Neural progenitor cell (in vitro differentiated cells): ENCODE data around the gene ALLC. TPM values are rescaled to one million over a fixed set of nuclear protein-coding genes. Genes with fewer than 3 reads are reported as not detected.

Experiments
- DNase-seq: peaks from one replicate; pipeline ENCODE4 v3.0.0-alpha.2; 2016; ENCODE audit warnings: low spot score
- H2AFZ ChIP-seq: fragments of 200-600 bp; sonication (generic); replicated peaks from 2 replicates; pipeline ENCODE4 v1.6.1; 2016; ENCODE audit warnings: antibody characterized with exemption
- H3F3A ChIP-seq: fragments of 200-600 bp; sonication (generic); 2 replicates; pipeline ENCODE4 v1.6.1; 2016; ENCODE audit warnings: antibody characterized with exemption, low read depth
- H3K27ac ChIP-seq: fragments of 200-600 bp; sonication (generic); 2 replicates; pipeline ENCODE4 v1.5.1; 2016; ENCODE audit warnings: mild to moderate bottlenecking
- H3K27me3 ChIP-seq: fragments of 200-600 bp; sonication (generic); 2 replicates; pipeline ENCODE4 v1.6.1; 2016; ENCODE audit warnings: mild to moderate bottlenecking, moderate library complexity
- H3K36me3 ChIP-seq: fragments of 200-600 bp; sonication (generic); 2 replicates; pipeline ENCODE4 v1.5.1; 2016
- H3K4me1 ChIP-seq: fragments of 200-600 bp; sonication (generic); 2 replicates; pipeline ENCODE4 v1.6.1; 2016; ENCODE audit warnings: mixed run types
- H3K4me2 ChIP-seq: fragments of 200-600 bp; sonication (generic); 2 replicates; pipeline ENCODE4 v1.6.1; 2016
- H3K4me3 ChIP-seq: fragments of 200-600 bp; sonication (generic); 2 replicates; pipeline ENCODE4 v1.5.1; 2016
- H3K79me2 ChIP-seq: fragments of 200-600 bp; sonication (generic); 2 replicates; pipeline ENCODE4 v1.6.1; 2016; ENCODE audit warnings: low read depth
- H3K9ac ChIP-seq: fragments of 200-600 bp; sonication (generic); 2 replicates; pipeline ENCODE4 v1.6.1; 2016
- H3K9me3 ChIP-seq: fragments of 200-600 bp; sonication (generic); 2 replicates; pipeline ENCODE4 v1.5.1; 2016; ENCODE audit warnings: low read depth
- H4K20me1 ChIP-seq: fragments of 200-600 bp; sonication (generic); 2 replicates; pipeline ENCODE4 v1.6.1; 2016; ENCODE audit warnings: low read depth
- H3K27ac Mint-ChIP-seq: 3 replicates; pipeline ENCODE4 v1.8.0; 2021; ENCODE audit warnings: mixed read lengths
- H3K27me3 Mint-ChIP-seq: 2 replicates; pipeline ENCODE4 v1.8.0; 2022; ENCODE audit warnings: low read depth, mild to moderate bottlenecking, inconsistent platforms, moderate library complexity, mixed read lengths; ENCODE audit not compliant: insufficient read depth
- H3K36me3 Mint-ChIP-seq: 3 replicates; pipeline ENCODE4 v1.8.0; 2021; ENCODE audit warnings: mixed read lengths
- H3K4me1 Mint-ChIP-seq: 3 replicates; pipeline ENCODE4 v1.8.0; 2021; ENCODE audit warnings: mixed read lengths
- H3K4me3 Mint-ChIP-seq: 3 replicates; pipeline ENCODE4 v1.8.0; 2021; ENCODE audit warnings: mild to moderate bottlenecking, moderate library complexity, mixed read lengths
- H3K9me3 Mint-ChIP-seq: 3 replicates; pipeline ENCODE4 v1.8.0; 2020; ENCODE audit warnings: mixed read lengths
- CTCF ChIP-seq: fragments of 200-600 bp; sonication (generic); IDR thresholded peaks from 2 replicates; pipeline ENCODE4 v1.5.1; 2017; ENCODE audit warnings: antibody characterized with exemption, mild to moderate bottlenecking
- EZH2 ChIP-seq: fragments of 200-600 bp; sonication (generic); IDR thresholded peaks from 2 replicates; pipeline ENCODE4 v1.6.1; 2017; ENCODE audit warnings: antibody characterized with exemption, mild to moderate bottlenecking, moderate library complexity
- EZH2phosphoT487 ChIP-seq: fragments of 200-600 bp; sonication (generic); IDR thresholded peaks from 2 replicates; pipeline ENCODE4 v1.6.1; 2017; ENCODE audit warnings: antibody characterized with exemption
- total RNA-seq: library from RNA; depleted of rRNA; stranded (reverse); fragments of >200 nt; gene quantifications from 2 replicates; pipeline ENCODE4 v1.2.3, GENCODE V29; 2015; ENCODE audit warnings: low replicate concordance

ALLC gene
- total RNA-seq, 1 donor from 2014 or later, result not detected

GRCh38 chr2:3704692-3705091 lies 46.7 kb downstream of the ALLC start:
- peaks cover 18% of the 10 kb centered on the region for H3K27me3 Mint-ChIP-seq
- no peaks in the 10 kb centered on the region for H3K36me3 ChIP-seq
- H3K9ac ChIP-seq, result no peak overlapping the region
- H2AFZ ChIP-seq, result no peak overlapping the region
- peaks cover 10% of the 10 kb centered on the region for H3K36me3 Mint-ChIP-seq
- peak overlapping the region; percentile 92 for H3K27ac Mint-ChIP-seq
- H3K4me1 ChIP-seq, result peaks cover 16% of the 10 kb centered on the region
- no peaks in the 10 kb centered on the region for H3K9me3 ChIP-seq
- no peaks in the 10 kb centered on the region for H4K20me1 ChIP-seq
- DNase-seq, result peak; percentile 37
- H3K4me2 ChIP-seq, result no peak overlapping the region
- H3K27ac ChIP-seq, result no peak overlapping the region
- no peak overlapping the region for H3K4me3 ChIP-seq
- H3K79me2 ChIP-seq, result no peaks in the 10 kb centered on the region
- H3K9me3 Mint-ChIP-seq, result peaks cover 25% of the 10 kb centered on the region
- no peaks in the 10 kb centered on the region for H3K27me3 ChIP-seq
- TF ChIP-seq EZH2phosphoT487, result peak; percentile 48
- no peak for TF ChIP-seq CTCF
- H3F3A ChIP-seq, result peaks cover 9% of the 10 kb centered on the region
- H3K4me3 Mint-ChIP-seq, result peak overlapping the region; percentile 67
- peaks cover 41% of the 10 kb centered on the region for H3K4me1 Mint-ChIP-seq

- H3K4me1 Mint-ChIP-seq, result peaks cover 41% of the 10 kb centered on the region
- no peaks in the 10 kb centered on the region for H3K9me3 ChIP-seq
- H3K4me1 ChIP-seq, result peaks cover 16% of the 10 kb centered on the region
- peaks cover 9% of the 10 kb centered on the region for H3F3A ChIP-seq
- no peaks in the 10 kb centered on the region for H3K27me3 ChIP-seq
- no peak for TF ChIP-seq EZH2phosphoT487
- TF ChIP-seq EZH2, result no peak
- TF ChIP-seq CTCF, result no peak
- no peaks in the 10 kb centered on the region for H4K20me1 ChIP-seq
- H3K4me3 ChIP-seq, result no peak overlapping the region
- no peak overlapping the region for H3K9ac ChIP-seq
- no peak for DNase-seq
- H3K27ac Mint-ChIP-seq, result peak overlapping the region; percentile 92
- no peak overlapping the region for H2AFZ ChIP-seq
- H3K4me2 ChIP-seq, result no peak overlapping the region
- no peaks in the 10 kb centered on the region for H3K36me3 ChIP-seq
- peaks cover 10% of the 10 kb centered on the region for H3K36me3 Mint-ChIP-seq
- no peak overlapping the region for H3K27ac ChIP-seq
- peaks cover 24% of the 10 kb centered on the region for H3K9me3 Mint-ChIP-seq
- H3K27me3 Mint-ChIP-seq, result peaks cover 20% of the 10 kb centered on the region
- no peaks in the 10 kb centered on the region for H3K79me2 ChIP-seq
- H3K4me3 Mint-ChIP-seq, result peak overlapping the region; percentile 60
Measured at GRCh38 chr2:3705782-3706181, 47.8 kb downstream of the ALLC start.

GRCh38 chr2:3706892-3707291 lies 48.9 kb downstream of the ALLC start:
- TF ChIP-seq CTCF (no peak), EZH2 (no peak), EZH2phosphoT487 (no peak)
- no peaks in the 10 kb centered on the region for H3K27me3 ChIP-seq
- no peaks in the 10 kb centered on the region for H3K79me2 ChIP-seq
- no peak overlapping the region for H3K27ac Mint-ChIP-seq
- H3K9me3 ChIP-seq, result no peaks in the 10 kb centered on the region
- no peak overlapping the region for H3K27ac ChIP-seq
- H3K4me2 ChIP-seq, result no peak overlapping the region
- H3K4me3 Mint-ChIP-seq, result no peak overlapping the region
- H3K27me3 Mint-ChIP-seq, result peaks cover 20% of the 10 kb centered on the region
- no peak overlapping the region for H3K9ac ChIP-seq
- peaks cover 16% of the 10 kb centered on the region for H3K9me3 Mint-ChIP-seq
- no peaks in the 10 kb centered on the region for H4K20me1 ChIP-seq
- no peak overlapping the region for H3K4me3 ChIP-seq
- H3K36me3 Mint-ChIP-seq, result peaks cover 10% of the 10 kb centered on the region
- DNase-seq, result no peak
- H2AFZ ChIP-seq, result peak overlapping the region; percentile 4
- H3K4me1 Mint-ChIP-seq, result peaks cover 41% of the 10 kb centered on the region
- H3F3A ChIP-seq, result peaks cover 9% of the 10 kb centered on the region
- H3K4me1 ChIP-seq, result peaks cover 16% of the 10 kb centered on the region
- no peaks in the 10 kb centered on the region for H3K36me3 ChIP-seq
